IMR-90 (cell line): ENCODE measurements around the gene KL.

Source experiments
- CEBPB ChIP-seq: IDR thresholded peaks from 2 replicates; pipeline ENCODE4 v1.6.1; 2012; ENCODE audit warnings: low read depth, low read length, improper control_type of control experiment
- TF ChIP-seq, protein P1 (sequence below): fragments of 150-350 bp; IDR thresholded peaks from 2 replicates; pipeline ENCODE4 v1.6.1; 2017; ENCODE audit warnings: mild to moderate bottlenecking, antibody characterized with exemption, low read length, low read depth
- TF ChIP-seq, protein P2 (sequence below): conservative IDR thresholded peaks from 2 replicates; pipeline ENCODE4 v1.5.1; 2012; ENCODE audit warnings: mild to moderate bottlenecking, low read depth, low read length, improper control_type of control experiment

DNA sequence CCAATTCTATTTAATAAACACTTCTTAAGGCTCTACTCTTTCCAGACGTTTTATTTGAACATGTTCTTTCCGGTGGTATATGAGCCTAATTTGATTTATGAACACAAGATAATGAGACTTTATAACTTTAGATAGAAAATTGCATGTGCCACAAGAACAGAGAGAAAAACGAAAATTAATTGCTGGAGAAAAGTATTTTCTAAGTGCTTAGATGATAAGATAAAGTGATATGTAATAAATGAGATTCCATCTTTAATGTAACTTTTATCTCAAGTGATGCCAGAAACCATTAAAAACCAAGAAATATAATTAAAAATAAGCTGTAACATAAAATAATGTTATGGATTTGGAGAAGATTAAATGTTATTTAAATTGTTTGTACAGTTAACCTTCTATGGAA is 33.2 kb upstream of the KL start:
- TF ChIP-seq, protein P1, sequence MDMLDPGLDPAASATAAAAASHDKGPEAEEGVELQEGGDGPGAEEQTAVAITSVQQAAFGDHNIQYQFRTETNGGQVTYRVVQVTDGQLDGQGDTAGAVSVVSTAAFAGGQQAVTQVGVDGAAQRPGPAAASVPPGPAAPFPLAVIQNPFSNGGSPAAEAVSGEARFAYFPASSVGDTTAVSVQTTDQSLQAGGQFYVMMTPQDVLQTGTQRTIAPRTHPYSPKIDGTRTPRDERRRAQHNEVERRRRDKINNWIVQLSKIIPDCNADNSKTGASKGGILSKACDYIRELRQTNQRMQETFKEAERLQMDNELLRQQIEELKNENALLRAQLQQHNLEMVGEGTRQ: no peak
- TF ChIP-seq CEBPB: no peak
- TF ChIP-seq, protein P2, sequence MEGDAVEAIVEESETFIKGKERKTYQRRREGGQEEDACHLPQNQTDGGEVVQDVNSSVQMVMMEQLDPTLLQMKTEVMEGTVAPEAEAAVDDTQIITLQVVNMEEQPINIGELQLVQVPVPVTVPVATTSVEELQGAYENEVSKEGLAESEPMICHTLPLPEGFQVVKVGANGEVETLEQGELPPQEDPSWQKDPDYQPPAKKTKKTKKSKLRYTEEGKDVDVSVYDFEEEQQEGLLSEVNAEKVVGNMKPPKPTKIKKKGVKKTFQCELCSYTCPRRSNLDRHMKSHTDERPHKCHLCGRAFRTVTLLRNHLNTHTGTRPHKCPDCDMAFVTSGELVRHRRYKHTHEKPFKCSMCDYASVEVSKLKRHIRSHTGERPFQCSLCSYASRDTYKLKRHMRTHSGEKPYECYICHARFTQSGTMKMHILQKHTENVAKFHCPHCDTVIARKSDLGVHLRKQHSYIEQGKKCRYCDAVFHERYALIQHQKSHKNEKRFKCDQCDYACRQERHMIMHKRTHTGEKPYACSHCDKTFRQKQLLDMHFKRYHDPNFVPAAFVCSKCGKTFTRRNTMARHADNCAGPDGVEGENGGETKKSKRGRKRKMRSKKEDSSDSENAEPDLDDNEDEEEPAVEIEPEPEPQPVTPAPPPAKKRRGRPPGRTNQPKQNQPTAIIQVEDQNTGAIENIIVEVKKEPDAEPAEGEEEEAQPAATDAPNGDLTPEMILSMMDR: no peak
